Loucy (cell line): ENCODE measurements around the gene GHRHR.

ENCODE experiments used
- H2AFZ ChIP-seq: fragments of 200-600 bp; sonication (generic); 2 replicates; pipeline ENCODE4 v1.6.0; 2016; ENCODE audit warnings: antibody characterized with exemption, mild to moderate bottlenecking, low read length, moderate library complexity
- H3F3A ChIP-seq: fragments of 200-600 bp; 2 replicates; pipeline ENCODE4 v1.6.0; 2016; ENCODE audit warnings: antibody characterized with exemption, low read depth, mild to moderate bottlenecking
- H3K27me3 ChIP-seq: fragments of 200-600 bp; sonication (generic); 2 replicates; pipeline ENCODE4 v1.6.1; 2014; ENCODE audit warnings: low read length, mild to moderate bottlenecking; ENCODE audit not compliant: insufficient read depth, poor library complexity, severe bottlenecking
- H3K36me3 ChIP-seq: fragments of 200-600 bp; sonication (generic); 2 replicates; pipeline ENCODE4 v1.6.1; 2016; ENCODE audit warnings: low read length; ENCODE audit not compliant: insufficient read depth
- H3K4me1 ChIP-seq: fragments of 200-600 bp; sonication (generic); 2 replicates; pipeline ENCODE4 v1.5.1; 2014; ENCODE audit warnings: low read length, mild to moderate bottlenecking; ENCODE audit not compliant: insufficient read depth, poor library complexity, severe bottlenecking
- H3K4me2 ChIP-seq: fragments of 200-600 bp; sonication (generic); 2 replicates; pipeline ENCODE4 v1.6.0; 2014; ENCODE audit warnings: antibody characterized with exemption, low read length, low read depth, mild to moderate bottlenecking; ENCODE audit not compliant: poor library complexity, severe bottlenecking
- H3K4me3 ChIP-seq: fragments of 200-600 bp; sonication (generic); 2 replicates; pipeline ENCODE4 v1.5.1; 2014; ENCODE audit warnings: low read length, mild to moderate bottlenecking, mixed read lengths; ENCODE audit not compliant: poor library complexity, severe bottlenecking
- H3K79me2 ChIP-seq: fragments of 200-600 bp; sonication (generic); 2 replicates; pipeline ENCODE4 v1.6.1; 2014; ENCODE audit warnings: low read length; ENCODE audit not compliant: insufficient read depth
- H3K9ac ChIP-seq: fragments of 200-600 bp; sonication (generic); 2 replicates; pipeline ENCODE4 v1.6.0; 2014; ENCODE audit warnings: mild to moderate bottlenecking, low read depth, low read length, moderate library complexity; ENCODE audit not compliant: poor library complexity, severe bottlenecking
- H3K9me2 ChIP-seq: fragments of 200-600 bp; sonication (generic); replicated peaks from 2 replicates; pipeline ENCODE4 v1.6.1; 2016; ENCODE audit warnings: low read depth, low read length, mixed read lengths
- H3K9me3 ChIP-seq: fragments of 200-600 bp; sonication (generic); 2 replicates; pipeline ENCODE4 v1.6.1; 2014; ENCODE audit warnings: mild to moderate bottlenecking, antibody characterized with exemption, low read length, low read depth; ENCODE audit not compliant: insufficient read depth
- H4K20me1 ChIP-seq: fragments of 200-600 bp; sonication (generic); 2 replicates; pipeline ENCODE4 v1.6.0; 2014; ENCODE audit warnings: antibody characterized with exemption, low read length, mild to moderate bottlenecking; ENCODE audit not compliant: insufficient read depth, poor library complexity, severe bottlenecking
- EZH2phosphoT487 ChIP-seq: fragments of 200-600 bp; IDR thresholded peaks from 2 replicates; pipeline ENCODE4 v1.6.1; 2018; ENCODE audit warnings: antibody characterized with exemption, mild to moderate bottlenecking, moderate library complexity, borderline replicate concordance
- TF ChIP-seq, protein P1 (sequence below): fragments of 200-600 bp; sonication (generic); conservative IDR thresholded peaks from 2 replicates; pipeline ENCODE4 v1.5.1; 2014; ENCODE audit warnings: mild to moderate bottlenecking, antibody characterized with exemption, low read length

Gene GHRHR

DNA sequence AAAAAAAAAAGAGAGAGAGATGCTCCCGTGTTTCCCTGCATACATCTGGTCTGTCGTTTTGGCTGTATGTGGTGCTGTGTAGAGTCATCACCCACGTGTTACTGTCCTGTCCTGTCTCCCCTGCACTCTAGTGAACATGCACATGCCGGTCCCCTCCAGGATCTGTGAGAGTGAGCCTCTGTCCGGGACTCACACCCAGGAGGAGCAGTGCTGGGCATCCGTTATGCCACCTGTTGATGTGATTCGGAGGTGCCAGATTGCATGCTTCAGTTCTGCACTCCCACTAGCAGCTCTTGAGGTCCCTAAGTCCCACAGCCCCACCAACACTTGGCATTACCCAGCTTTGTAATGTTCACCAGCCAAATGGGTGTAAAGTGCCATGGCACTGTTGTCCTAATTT, 16.4 kb downstream of the GHRHR start:
- no peak overlapping the region for H3K9ac ChIP-seq
- no peak for TF ChIP-seq EZH2phosphoT487
- TF ChIP-seq, protein P1, sequence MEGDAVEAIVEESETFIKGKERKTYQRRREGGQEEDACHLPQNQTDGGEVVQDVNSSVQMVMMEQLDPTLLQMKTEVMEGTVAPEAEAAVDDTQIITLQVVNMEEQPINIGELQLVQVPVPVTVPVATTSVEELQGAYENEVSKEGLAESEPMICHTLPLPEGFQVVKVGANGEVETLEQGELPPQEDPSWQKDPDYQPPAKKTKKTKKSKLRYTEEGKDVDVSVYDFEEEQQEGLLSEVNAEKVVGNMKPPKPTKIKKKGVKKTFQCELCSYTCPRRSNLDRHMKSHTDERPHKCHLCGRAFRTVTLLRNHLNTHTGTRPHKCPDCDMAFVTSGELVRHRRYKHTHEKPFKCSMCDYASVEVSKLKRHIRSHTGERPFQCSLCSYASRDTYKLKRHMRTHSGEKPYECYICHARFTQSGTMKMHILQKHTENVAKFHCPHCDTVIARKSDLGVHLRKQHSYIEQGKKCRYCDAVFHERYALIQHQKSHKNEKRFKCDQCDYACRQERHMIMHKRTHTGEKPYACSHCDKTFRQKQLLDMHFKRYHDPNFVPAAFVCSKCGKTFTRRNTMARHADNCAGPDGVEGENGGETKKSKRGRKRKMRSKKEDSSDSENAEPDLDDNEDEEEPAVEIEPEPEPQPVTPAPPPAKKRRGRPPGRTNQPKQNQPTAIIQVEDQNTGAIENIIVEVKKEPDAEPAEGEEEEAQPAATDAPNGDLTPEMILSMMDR = no peak
- H3K79me2 ChIP-seq = no peaks in the 10 kb centered on the region
- H3K4me3 ChIP-seq = no peak overlapping the region
- H4K20me1 ChIP-seq = no peaks in the 10 kb centered on the region
- H3K9me2 ChIP-seq = no peaks in the 10 kb centered on the region
- no peaks in the 10 kb centered on the region for H3K9me3 ChIP-seq
- no peaks in the 10 kb centered on the region for H3K27me3 ChIP-seq
- H3K4me2 ChIP-seq = no peak overlapping the region
- H3K4me1 ChIP-seq = no peaks in the 10 kb centered on the region
- H3K36me3 ChIP-seq = no peaks in the 10 kb centered on the region
- peak overlapping the region; percentile 45; the same call in 1 of the 2 replicates for H2AFZ ChIP-seq
- no peaks in the 10 kb centered on the region for H3F3A ChIP-seq

- no peaks in the 10 kb centered on the region for H3K4me1 ChIP-seq
- H3F3A ChIP-seq = no peaks in the 10 kb centered on the region
- TF ChIP-seq, protein P1 = no peak
- TF ChIP-seq EZH2phosphoT487 = no peak
- no peaks in the 10 kb centered on the region for H3K9me2 ChIP-seq
- no peaks in the 10 kb centered on the region for H3K79me2 ChIP-seq
- H3K9me3 ChIP-seq = no peaks in the 10 kb centered on the region
- H4K20me1 ChIP-seq = no peaks in the 10 kb centered on the region
- H3K4me2 ChIP-seq = no peak overlapping the region
- no peaks in the 10 kb centered on the region for H3K36me3 ChIP-seq
- H3K27me3 ChIP-seq = no peaks in the 10 kb centered on the region
- no peak overlapping the region for H3K9ac ChIP-seq
- H2AFZ ChIP-seq = no peak overlapping the region
- no peak overlapping the region for H3K4me3 ChIP-seq
Measured at GRCh38 chr7:30980751-30981150, 17.0 kb downstream of the GHRHR start.

GRCh38 chr7:30983042-30983913, 19.5 kb downstream of the GHRHR start:
- Histone ChIP-seq H2AFZ (no peak overlapping the region), H3K79me2 (no peaks in the 10 kb centered on the region), H3K9me2 (no peaks in the 10 kb centered on the region), H4K20me1 (no peaks in the 10 kb centered on the region), H3K4me3 (no peak overlapping the region), H3K4me1 (no peaks in the 10 kb centered on the region), H3K9ac (no peak overlapping the region), H3K4me2 (no peak overlapping the region), H3K36me3 (no peaks in the 10 kb centered on the region), H3K27me3 (no peaks in the 10 kb centered on the region), H3K9me3 (no peaks in the 10 kb centered on the region), H3F3A (no peaks in the 10 kb centered on the region)
- TF ChIP-seq EZH2phosphoT487 = no peak
- TF ChIP-seq, protein P1 = peak; percentile 87
